ENCODE measurements around the gene TMEM175. TPM values are rescaled to one million over a fixed set of nuclear protein-coding genes. Genes with fewer than 3 reads are reported as not detected.
A peak's percentile ranks its signal among the peaks of the same experiment; 100 is the strongest.

TMEM175 gene
- total RNA-seq, 1 experiment from 2014 or later: 18.5 TPM

- CTCF ChIA-PET: no interaction called here
- TF ChIP-seq EZH2 (IDR thresholded peaks at IDR 0.05; ENCODE audit: low read length, unreplicated experiment): no peak
- no peak for TF ChIP-seq EZH2phosphoT487 (IDR thresholded peaks at IDR 0.05; ENCODE audit: borderline replicate concordance, low read length)
- TF ChIP-seq CTCF (conservative IDR thresholded peaks at IDR 0.05; ENCODE audit: low read depth, low read length): no peak
- BruUV-seq (replicated peaks): no TSS peak
- POLR2A ChIA-PET (ENCODE audit: unreplicated experiment): no interaction called here
- Histone ChIP-seq H3K9me3 (ENCODE audit: low read length) (no peaks in the 10 kb centered on the region), H3K36me3 (ENCODE audit: low read depth, low read length) (no peaks in the 10 kb centered on the region), H3F3A (ENCODE audit: low read length, unreplicated experiment) (no peaks in the 10 kb centered on the region), H3K4me1 (ENCODE audit: insufficient read depth, low read length) (no peaks in the 10 kb centered on the region), H3K27me3 (ENCODE audit: low read length) (no peaks in the 10 kb centered on the region), H3K4me3 (ENCODE audit: low read length) (no peak overlapping the region), H3K9me2 (replicated peaks; ENCODE audit: low read length) (no peaks in the 10 kb centered on the region), H3K4me2 (ENCODE audit: low read length) (no peak overlapping the region), H3K9ac (ENCODE audit: low read length) (no peak overlapping the region), H3K79me2 (ENCODE audit: low read length) (no peaks in the 10 kb centered on the region), H2AFZ (ENCODE audit: low read length) (no peak overlapping the region), H4K20me1 (ENCODE audit: low read length) (no peaks in the 10 kb centered on the region), H3K27ac (ENCODE audit: low read length) (no peak overlapping the region)
- ATAC-seq (peak; percentile 6; the same call in 1 of the 2 replicates), DNase-seq (no peak)
- intact Hi-C loops (cut with micrococcal nuclease): no loop called here
Observed at GRCh38 chr4:962231-963208, 30.3 kb downstream of the TMEM175 start.

- no peak overlapping the region for H3K4me3 ChIP-seq (ENCODE audit: low read length)
- H4K20me1 ChIP-seq (ENCODE audit: low read length): no peaks in the 10 kb centered on the region
- no peak overlapping the region for H3K27ac ChIP-seq (ENCODE audit: low read length)
- H3F3A ChIP-seq (ENCODE audit: low read length, unreplicated experiment): no peaks in the 10 kb centered on the region
- no peaks in the 10 kb centered on the region for H3K27me3 ChIP-seq (ENCODE audit: low read length)
- CTCF ChIA-PET: no interaction called here
- H3K4me1 ChIP-seq (ENCODE audit: insufficient read depth, low read length): no peaks in the 10 kb centered on the region
- intact Hi-C loops (cut with micrococcal nuclease): no loop called here
- H3K4me2 ChIP-seq (ENCODE audit: low read length): no peak overlapping the region
- H2AFZ ChIP-seq (ENCODE audit: low read length): no peak overlapping the region
- no peaks in the 10 kb centered on the region for H3K79me2 ChIP-seq (ENCODE audit: low read length)
- H3K9me3 ChIP-seq (ENCODE audit: low read length): no peaks in the 10 kb centered on the region
- H3K9ac ChIP-seq (ENCODE audit: low read length): no peak overlapping the region
- POLR2A ChIA-PET (ENCODE audit: unreplicated experiment): no interaction called here
- TF ChIP-seq EZH2phosphoT487 (IDR thresholded peaks at IDR 0.05; ENCODE audit: borderline replicate concordance, low read length) (no peak), CTCF (conservative IDR thresholded peaks at IDR 0.05; ENCODE audit: low read depth, low read length) (no peak), EZH2 (IDR thresholded peaks at IDR 0.05; ENCODE audit: low read length, unreplicated experiment) (no peak)
- DNase-seq: no peak
- no peak for ATAC-seq
- no peaks in the 10 kb centered on the region for H3K36me3 ChIP-seq (ENCODE audit: low read depth, low read length)
- no TSS peak for BruUV-seq (replicated peaks)
- H3K9me2 ChIP-seq (replicated peaks; ENCODE audit: low read length): no peaks in the 10 kb centered on the region
Observed at GRCh38 chr4:963276-964225, 31.3 kb downstream of the TMEM175 start.

All from PC-3 (cell line).